HEK293T (cell line): Measurements from ENCODE around the gene SPATA13.

Experiments used
- CTCF ChIA-PET: fragments of 350-600 bp; formaldehyde crosslinking; extraction: SDS; loops from one replicate; lab custom pipeline; 2021; ENCODE audit warnings: antibody characterized with exemption, inconsistent platforms; lab: Yijun Ruan, JAX
- POLR2A ChIA-PET: fragments of 350-600 bp; formaldehyde crosslinking; extraction: SDS; loops from one replicate; lab custom pipeline; 2020; ENCODE audit warnings: antibody characterized with exemption, inconsistent platforms; lab: Yijun Ruan, JAX
- DNase-seq: peaks from one replicate; pipeline ENCODE4 v3.0.0; 2012; ENCODE audit warnings: mixed read lengths; ENCODE audit errors: extremely low spot score
- ARNT ChIP-seq: fragments of 450-650 bp; IDR thresholded peaks from 2 replicates; pipeline ENCODE4 v1.6.1; 2017; ENCODE audit warnings: mild to moderate bottlenecking
- BHLHE40 ChIP-seq: fragments of 450-650 bp; IDR thresholded peaks from 2 replicates; pipeline ENCODE4 v1.6.1; 2016; ENCODE audit warnings: mild to moderate bottlenecking, moderate library complexity, borderline replicate concordance
- CTBP1 ChIP-seq: fragments of 450-650 bp; IDR thresholded peaks from 2 replicates; pipeline ENCODE4 v1.6.1; 2016; ENCODE audit warnings: borderline replicate concordance
- ELF4 ChIP-seq: fragments of 450-650 bp; IDR thresholded peaks from 2 replicates; pipeline ENCODE4 v1.6.1; 2017; ENCODE audit warnings: antibody characterized with exemption
- FOXA1 ChIP-seq: fragments of 450-650 bp; IDR thresholded peaks from 2 replicates; pipeline ENCODE4 v1.6.1; 2016; ENCODE audit warnings: mild to moderate bottlenecking
- FOXK2 ChIP-seq: fragments of 450-650 bp; IDR thresholded peaks from 2 replicates; pipeline ENCODE4 v1.6.1; 2016; ENCODE audit warnings: mild to moderate bottlenecking
- FOXM1 ChIP-seq: fragments of 450-650 bp; IDR thresholded peaks from 2 replicates; pipeline ENCODE4 v1.6.1; 2017; ENCODE audit warnings: mild to moderate bottlenecking, borderline replicate concordance
- HDGF ChIP-seq: fragments of 450-650 bp; IDR thresholded peaks from 2 replicates; pipeline ENCODE4 v1.6.1; 2017; ENCODE audit warnings: antibody characterized with exemption, borderline replicate concordance
- L3MBTL2 ChIP-seq: fragments of 450-650 bp; conservative IDR thresholded peaks from 2 replicates; pipeline ENCODE4 v1.6.1; 2016; ENCODE audit warnings: mild to moderate bottlenecking
- LEF1 ChIP-seq: fragments of 450-650 bp; IDR thresholded peaks from 2 replicates; pipeline ENCODE4 v1.6.1; 2017; ENCODE audit warnings: mild to moderate bottlenecking, borderline replicate concordance
- NFRKB ChIP-seq: fragments of 450-650 bp; IDR thresholded peaks from 2 replicates; pipeline ENCODE4 v1.6.1; 2016; ENCODE audit warnings: mild to moderate bottlenecking, moderate library complexity
- PKNOX1 ChIP-seq: fragments of 450-650 bp; IDR thresholded peaks from 2 replicates; pipeline ENCODE4 v1.6.1; 2016
- SP1 ChIP-seq: fragments of 450-650 bp; IDR thresholded peaks from 2 replicates; pipeline ENCODE4 v1.6.1; 2017
- SUZ12 ChIP-seq: fragments of 450-650 bp; IDR thresholded peaks from 2 replicates; pipeline ENCODE4 v1.6.1; 2016; ENCODE audit warnings: mild to moderate bottlenecking
- TARDBP ChIP-seq: fragments of 450-650 bp; IDR thresholded peaks from 2 replicates; pipeline ENCODE4 v1.6.1; 2016
- ZNF384 ChIP-seq: fragments of 450-650 bp; IDR thresholded peaks from 2 replicates; pipeline ENCODE4 v1.6.1; 2016

SPATA13 gene

GRCh38 chr13:24223341-24224231, 63.1 kb downstream of the SPATA13 start:
- CTCF ChIA-PET = no interaction called here

GRCh38 chr13:24224232-24224680, 63.7 kb downstream of the SPATA13 start:
- DNase-seq = no peak
- POLR2A ChIA-PET = no interaction called here
- no peak for TF ChIP-seq ARNT
- no peak for TF ChIP-seq ELF4
- no peak for TF ChIP-seq SUZ12
- no peak for TF ChIP-seq LEF1
- TF ChIP-seq NFRKB = no peak
- TF ChIP-seq FOXM1 = no peak
- TF ChIP-seq SP1 = no peak
- no peak for TF ChIP-seq FOXK2
- no peak for TF ChIP-seq PKNOX1
- TF ChIP-seq HDGF = no peak
- TF ChIP-seq FOXA1 = no peak
- CTCF ChIA-PET = no interaction called here

More at GRCh38 chr13:24223341-24224231, 63.1 kb downstream of the SPATA13 start:
- TF ChIP-seq ZNF384 = no peak
- TF ChIP-seq FOXA1 = no peak
- no peak for TF ChIP-seq FOXM1
- no peak for TF ChIP-seq ELF4
- no peak for TF ChIP-seq PKNOX1
- no peak for TF ChIP-seq SUZ12
- TF ChIP-seq ARNT = no peak
- TF ChIP-seq TARDBP = no peak
- TF ChIP-seq BHLHE40 = no peak
- no peak for TF ChIP-seq HDGF
- no peak for TF ChIP-seq L3MBTL2
- TF ChIP-seq NFRKB = no peak
- no peak for TF ChIP-seq FOXK2
- no peak for DNase-seq
- POLR2A ChIA-PET = no interaction called here

- ChIA-PET POLR2A (no interaction called here), CTCF (interaction anchor here (1.6 kb wide), 1 partner anchor 230 kb away, joined by 5 read pairs; no protein-coding TSS in a partner anchor)
- TF ChIP-seq NFRKB = no peak
- no peak for TF ChIP-seq CTBP1
- no peak for TF ChIP-seq TARDBP
- TF ChIP-seq FOXA1 = no peak
- TF ChIP-seq ZNF384 = no peak
- no peak for TF ChIP-seq L3MBTL2
- no peak for TF ChIP-seq ARNT
- no peak for TF ChIP-seq SP1
- TF ChIP-seq FOXK2 = no peak
- no peak for DNase-seq
Measured at GRCh38 chr13:24225062-24225461, 64.5 kb downstream of the SPATA13 start.

GRCh38 chr13:24225930-24226329, 65.4 kb downstream of the SPATA13 start:
- ChIA-PET POLR2A (no interaction called here), CTCF (interaction anchor here (1.6 kb wide), 1 partner anchor 231 kb away, joined by 5 read pairs; no protein-coding TSS in a partner anchor)
- no peak for DNase-seq
- TF ChIP-seq BHLHE40 = no peak
- no peak for TF ChIP-seq ZNF384
- TF ChIP-seq ARNT = no peak
- no peak for TF ChIP-seq FOXK2
- no peak for TF ChIP-seq FOXM1
- TF ChIP-seq TARDBP = no peak
- TF ChIP-seq LEF1 = no peak
- no peak for TF ChIP-seq SP1
- no peak for TF ChIP-seq CTBP1
- no peak for TF ChIP-seq PKNOX1

- ChIA-PET CTCF (interaction anchor here (1.6 kb wide), 1 partner anchor 232 kb away, joined by 5 read pairs; no protein-coding TSS in a partner anchor), POLR2A (no interaction called here)
- TF ChIP-seq SP1 = no peak
- no peak for TF ChIP-seq SUZ12
- TF ChIP-seq FOXM1 = no peak
- no peak for TF ChIP-seq ZNF384
- no peak for TF ChIP-seq ELF4
- no peak for TF ChIP-seq CTBP1
- TF ChIP-seq PKNOX1 = no peak
- no peak for TF ChIP-seq BHLHE40
- TF ChIP-seq TARDBP = no peak
- TF ChIP-seq NFRKB = no peak
- TF ChIP-seq ARNT = no peak
- TF ChIP-seq FOXA1 = no peak
- no peak for TF ChIP-seq HDGF
- no peak for TF ChIP-seq L3MBTL2
- TF ChIP-seq FOXK2 = no peak
- no peak for DNase-seq
Measured at GRCh38 chr13:24226762-24227161, 66.2 kb downstream of the SPATA13 start.
